Ascending aorta (tissue), 2 donors: ENCODE measurements around the gene SUMO3. TPM values are rescaled to one million over a fixed set of nuclear protein-coding genes. Genes with fewer than 3 reads are reported as not detected.

ENCODE experiments used
- DNase-seq, 2 donors: peaks; one replicate each; pipeline ENCODE4 v3.0.0-alpha.2; 2019; ENCODE audit warnings: low spot score in 2 of 2
- H3K27ac ChIP-seq, 2 donors: fragments of 200-600 bp; sonication (generic); one replicate each; pipeline ENCODE4 v1.5.1; 2016 to 2017; ENCODE audit warnings: mild to moderate bottlenecking in 1 of 2
- H3K27me3 ChIP-seq: fragments of 200-600 bp; sonication (generic); one replicate; pipeline ENCODE4 v1.5.1; 2017
- H3K36me3 ChIP-seq, 2 donors: fragments of 200-600 bp; sonication (generic); one replicate each; pipeline ENCODE4 v1.5.1; 2016
- H3K4me1 ChIP-seq, 2 donors: fragments of 200-600 bp; sonication (generic); one replicate each; pipeline ENCODE4 v1.5.1; 2016 to 2017; ENCODE audit warnings: mild to moderate bottlenecking in 1 of 2
- H3K4me3 ChIP-seq, 2 donors: fragments of 200-600 bp; sonication (generic); one replicate each; pipeline ENCODE4 v1.5.1; 2016 to 2017; ENCODE audit warnings: mild to moderate bottlenecking in 1 of 2
- H3K9me3 ChIP-seq, 2 donors: fragments of 200-600 bp; sonication (generic); one replicate each; pipeline ENCODE4 v1.5.1; 2016
- CTCF ChIP-seq, 3 experiments: fragments of 200-600 bp in 2 of 3; fragments of 450-650 bp in 1 of 3; sonication (generic) in 2 of 3; IDR thresholded peaks; one replicate each; pipeline ENCODE4 v1.5.1; 2016 to 2019; ENCODE audit warnings: antibody characterized with exemption in 3 of 3, mild to moderate bottlenecking in 1 of 3, moderate library complexity in 1 of 3
- intact Hi-C: fragments of 100-400 bp; cut with DNase I; formaldehyde crosslinking; loops from one replicate; pipeline ENCODE4 v1.15.1; 2023
- total RNA-seq: library from RNA; depleted of rRNA; stranded (reverse); fragments of >200 nt; gene quantifications from one replicate; pipeline ENCODE4 v1.1.0, GENCODE V29; 2016

SUMO3 gene
- total RNA-seq, 1 donor from 2014 or later = 69.2 TPM

DNA sequence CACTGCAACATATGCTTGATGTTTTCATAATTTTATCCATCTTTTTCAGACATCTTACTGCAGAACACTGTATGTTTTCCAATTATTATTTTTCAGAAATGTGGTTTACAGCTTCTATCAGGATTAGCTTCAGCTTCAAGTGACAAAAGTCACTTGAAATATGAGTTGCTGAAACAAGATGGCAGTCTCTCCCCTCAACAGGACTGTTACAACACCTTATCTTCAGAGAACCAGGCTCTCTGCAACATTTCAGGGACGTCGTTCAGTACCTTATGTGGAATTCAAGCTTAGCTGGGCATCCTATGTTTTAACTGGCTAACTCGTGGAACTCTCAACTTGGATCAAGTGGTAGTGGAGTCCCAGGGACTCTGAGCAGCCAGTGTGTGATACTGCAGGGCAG is 14.2 kb downstream of the SUMO3 start:
- Histone ChIP-seq H3K4me1 (peaks cover 7 to 14% of the 10 kb centered on the region in 2 donors), H3K27me3 (no peaks in the 10 kb centered on the region), H3K27ac (no peak overlapping the region), H3K36me3 (peaks cover 23 to 40% of the 10 kb centered on the region in 2 donors), H3K9me3 (no peaks in the 10 kb centered on the region), H3K4me3 (no peak overlapping the region)
- intact Hi-C loops = loop anchor here (5.0 kb wide), 1 partner anchor 129 kb away; no protein-coding TSS in a partner anchor
- no peak for TF ChIP-seq CTCF (IDR thresholded peaks at IDR 0.05)
- no peak for DNase-seq

DNA sequence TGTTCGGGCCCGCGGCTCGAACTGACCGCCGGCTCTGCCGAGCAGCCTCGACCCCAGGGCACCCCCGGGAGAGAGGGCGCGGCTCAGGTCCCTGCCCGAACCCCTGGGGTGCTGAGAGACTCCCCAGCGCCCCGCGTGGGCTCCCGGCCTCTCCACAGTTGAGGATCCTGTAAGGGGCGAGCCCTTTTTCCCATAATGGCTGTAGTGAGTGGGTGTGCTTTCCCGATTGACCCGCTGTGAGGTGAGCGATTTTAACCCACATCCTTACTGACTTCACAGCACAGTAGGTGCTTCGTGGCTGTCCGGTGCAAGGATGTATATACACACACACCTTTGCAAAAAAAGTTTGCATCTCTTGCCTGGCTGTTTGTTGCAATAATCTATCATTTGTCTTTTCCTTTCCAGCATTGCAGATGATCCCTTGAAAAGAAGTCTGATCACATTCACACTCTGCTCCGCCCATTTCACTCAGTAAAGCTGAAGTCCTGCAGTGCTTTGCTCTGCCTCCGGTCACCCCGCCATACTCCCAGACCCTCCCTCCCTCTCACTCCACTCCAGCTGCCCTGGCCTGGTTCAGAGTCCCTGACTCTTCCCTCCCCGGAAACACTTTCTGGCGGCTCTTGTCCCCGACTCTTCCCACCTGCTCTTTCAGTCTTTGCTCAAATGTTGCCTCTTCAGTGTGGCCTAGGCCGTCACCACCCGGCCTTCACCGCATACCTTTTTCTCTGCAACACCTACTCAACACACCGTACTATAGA is 15.3 kb downstream of the SUMO3 start:
- no peak for TF ChIP-seq CTCF (IDR thresholded peaks at IDR 0.05)
- Histone ChIP-seq H3K9me3 (no peaks in the 10 kb centered on the region), H3K27me3 (no peaks in the 10 kb centered on the region), H3K27ac (peak overlapping the region in 1 of 2 donors; percentile 66), H3K4me3 (peak overlapping the region; percentile 85 to 91), H3K36me3 (peaks cover 14 to 29% of the 10 kb centered on the region in 2 donors), H3K4me1 (peaks cover 7 to 14% of the 10 kb centered on the region in 2 donors)
- no peak for DNase-seq
- intact Hi-C loops = loop anchor here (5.0 kb wide), 1 partner anchor 130 kb away; no protein-coding TSS in a partner anchor

GRCh38 chr21:44801468-44802395 is 16.1 kb downstream of the SUMO3 start, which contains the start of gene UBE2G2:
Gene UBE2G2 (minus strand): TSS chr21:44801820. CDS start chr21:44801748, 72 bp downstream.
- H3K4me1 ChIP-seq = peaks cover 7 to 14% of the 10 kb centered on the region in 2 donors
- no peaks in the 10 kb centered on the region for H3K27me3 ChIP-seq
- peaks cover 8 to 21% of the 10 kb centered on the region in 2 donors for H3K36me3 ChIP-seq
- H3K27ac ChIP-seq = peak within 1 kb of the TSS; percentile 66
- intact Hi-C loops = loop anchor here (1.0 to 5.0 kb wide), 3 partner anchors 17 to 131 kb away; partner anchors contain the start of gene SUMO3
- H3K9me3 ChIP-seq = no peaks in the 10 kb centered on the region
- peak within 1 kb of the TSS; percentile 85 to 91 for H3K4me3 ChIP-seq
- DNase-seq = peak in 1 of 2 donors; percentile 86
- no peak for TF ChIP-seq CTCF (IDR thresholded peaks at IDR 0.05)

DNA sequence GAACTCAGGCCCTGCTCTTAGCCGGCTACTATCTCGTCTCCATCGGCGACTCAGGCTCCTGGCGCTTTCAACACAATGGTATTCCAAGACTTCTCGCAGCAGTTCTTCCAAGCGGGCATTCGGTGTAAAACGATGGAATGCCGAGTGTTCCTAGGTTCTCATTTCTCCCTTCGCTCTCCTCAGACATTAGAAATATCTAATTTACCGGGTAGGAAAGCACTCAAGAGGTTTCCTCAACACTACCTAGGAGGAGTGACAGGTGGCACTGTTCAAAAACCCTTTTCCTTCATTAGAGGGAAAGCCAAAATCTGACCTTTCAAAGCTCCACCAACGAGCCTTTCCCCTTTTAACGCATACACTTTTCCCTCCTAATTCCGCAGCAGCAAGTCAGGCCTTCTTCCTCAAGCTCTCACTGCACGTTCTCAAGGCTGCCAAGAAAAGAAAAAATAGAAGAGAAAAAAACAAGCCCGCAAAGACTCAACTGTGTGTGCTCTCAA is 16.8 kb downstream of the SUMO3 start:
- Histone ChIP-seq H3K27me3 (no peaks in the 10 kb centered on the region), H3K4me1 (peaks cover 7 to 14% of the 10 kb centered on the region in 2 donors), H3K36me3 (peaks cover 3 to 18% of the 10 kb centered on the region in 2 donors), H3K27ac (peak overlapping the region; percentile 66), H3K9me3 (no peaks in the 10 kb centered on the region), H3K4me3 (peak overlapping the region; percentile 85 to 91)
- TF ChIP-seq CTCF (IDR thresholded peaks at IDR 0.05) = peak in 2 of 3 experiments; percentile 27 to 38
- DNase-seq = no peak
- intact Hi-C loops = loop anchor here (1.0 to 5.0 kb wide), 3 partner anchors 17 to 131 kb away; partner anchors contain the start of gene SUMO3

DNA sequence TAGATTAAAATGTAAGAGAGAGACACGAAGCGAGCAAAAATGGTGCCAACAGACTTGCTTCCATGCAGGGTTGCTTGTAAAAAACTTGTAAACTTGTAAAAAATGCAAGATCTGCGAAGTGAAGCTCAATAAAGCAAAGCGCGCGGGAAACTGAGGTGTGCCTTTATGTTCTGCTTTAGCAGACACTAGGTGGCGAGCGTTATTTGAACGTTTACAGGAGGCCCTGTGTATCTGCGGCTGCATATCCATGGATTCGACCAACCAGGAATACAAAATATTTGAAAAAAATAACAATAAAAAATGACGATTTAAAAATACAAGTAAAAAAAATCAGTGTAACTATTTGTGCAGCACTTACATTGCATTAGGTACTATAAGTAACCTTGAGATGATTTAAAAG is 17.8 kb downstream of the SUMO3 start:
- Histone ChIP-seq H3K36me3 (peaks cover 0 to 13% of the 10 kb centered on the region in 2 donors), H3K4me3 (peak overlapping the region in 1 of 2 donors; percentile 85), H3K4me1 (peaks cover 7 to 14% of the 10 kb centered on the region in 2 donors), H3K27ac (no peak overlapping the region), H3K9me3 (no peaks in the 10 kb centered on the region), H3K27me3 (no peaks in the 10 kb centered on the region)
- intact Hi-C loops = loop anchor here (2.0 to 5.0 kb wide), 2 partner anchors 75 to 132 kb away; no protein-coding TSS in a partner anchor
- DNase-seq = no peak
- peak in 2 of 3 experiments; percentile 20 to 23 for TF ChIP-seq CTCF (IDR thresholded peaks at IDR 0.05)
